PC-9 (cell line): Measurements from ENCODE around the gene TFE3. TPM values are rescaled to one million over a fixed set of nuclear protein-coding genes. Genes with fewer than 3 reads are reported as not detected.

Experiments
- BruUV-seq: library from RNA; stranded (reverse); fragments of 400-500 nt; replicated peaks from 2 replicates; lab custom pipeline; 2021; lab: Mats Ljungman, UMichigan
- CTCF ChIA-PET: fragments of 300-600 bp; sonication (Branson Sonifier 250); formaldehyde crosslinking; loops from one replicate; lab custom pipeline; 2022; ENCODE audit warnings: antibody characterized with exemption; lab: Charles Lee
- POLR2A ChIA-PET: fragments of 300-600 bp; sonication (Branson Sonifier 250); formaldehyde crosslinking; loops from one replicate; lab custom pipeline; 2022; ENCODE audit warnings: antibody characterized with exemption; ENCODE audit not compliant: unreplicated experiment; lab: Charles Lee
- DNase-seq, 2 experiments: peaks; one replicate each; pipeline versions ENCODE4 v3.0.0 to v3.0.0-alpha.2; 2015 to 2022; ENCODE audit warnings: mixed read lengths in 1 of 2
- H2AFZ ChIP-seq: fragments of 200-600 bp; sonication (generic); 2 replicates; pipeline ENCODE4 v1.8.1; 2017; ENCODE audit warnings: antibody characterized with exemption
- H3F3A ChIP-seq: fragments of 200-600 bp; sonication (generic); 2 replicates; pipeline ENCODE4 v1.8.1; 2017; ENCODE audit warnings: antibody characterized with exemption, mild to moderate bottlenecking, low read depth; ENCODE audit not compliant: insufficient read depth
- H3K27ac ChIP-seq: fragments of 200-600 bp; sonication (generic); 2 replicates; pipeline ENCODE4 v1.6.1; 2016; ENCODE audit warnings: mixed run types
- H3K27me3 ChIP-seq: fragments of 200-600 bp; sonication (generic); 2 replicates; pipeline ENCODE4 v1.6.1; 2016; ENCODE audit warnings: low read depth, mixed run types; ENCODE audit not compliant: insufficient read depth
- H3K36me3 ChIP-seq: fragments of 200-600 bp; sonication (generic); 2 replicates; pipeline ENCODE4 v1.6.1; 2016; ENCODE audit warnings: low read depth, mixed run types
- H3K4me1 ChIP-seq: fragments of 200-600 bp; sonication (generic); replicated peaks from 2 replicates; pipeline ENCODE4 v1.6.1; 2016; ENCODE audit warnings: mixed run types; ENCODE audit not compliant: insufficient read depth
- H3K4me2 ChIP-seq: fragments of 200-600 bp; sonication (generic); 2 replicates; pipeline ENCODE4 v1.6.1; 2017; ENCODE audit warnings: mixed run types
- H3K4me3 ChIP-seq: fragments of 200-600 bp; sonication (generic); 2 replicates; pipeline ENCODE4 v1.6.1; 2016; ENCODE audit warnings: mixed run types
- H3K79me2 ChIP-seq: fragments of 200-600 bp; sonication (generic); 2 replicates; pipeline ENCODE4 v1.6.1; 2017; ENCODE audit warnings: low read depth, mixed run types
- H3K9me2 ChIP-seq: fragments of 200-600 bp; sonication (generic); 2 replicates; pipeline ENCODE4 v1.8.1; 2017; ENCODE audit warnings: mild to moderate bottlenecking; ENCODE audit not compliant: insufficient read depth
- H3K9me3 ChIP-seq: fragments of 200-600 bp; sonication (generic); 2 replicates; pipeline ENCODE4 v1.8.1; 2016; ENCODE audit warnings: low read depth; ENCODE audit not compliant: insufficient read depth
- H4K20me1 ChIP-seq: fragments of 200-600 bp; sonication (generic); 2 replicates; pipeline ENCODE4 v1.8.1; 2017; ENCODE audit not compliant: insufficient read depth
- EZH2 ChIP-seq: fragments of 200-600 bp; sonication (generic); IDR thresholded peaks from 2 replicates; pipeline ENCODE4 v1.8.0; 2017; ENCODE audit warnings: antibody characterized with exemption, low read depth
- intact Hi-C: fragments of 100-400 bp; cut with micrococcal nuclease; formaldehyde crosslinking; loops from one replicate; pipeline ENCODE4 v1.10.0; 2022; ENCODE audit not compliant: unreplicated experiment
- total RNA-seq: library from RNA; stranded (reverse); gene quantifications from 2 replicates; pipeline ENCODE4 v1.2.3, GENCODE V29; 2021
- TF ChIP-seq, protein P1 (sequence below): fragments of 200-600 bp; sonication (generic); conservative IDR thresholded peaks from 2 replicates; pipeline ENCODE4 v1.6.1; 2017; ENCODE audit warnings: mixed run types, antibody characterized with exemption, mild to moderate bottlenecking, moderate library complexity

TFE3 gene
- total RNA-seq, 1 experiment from 2014 or later, result 33.7 TPM

DNA sequence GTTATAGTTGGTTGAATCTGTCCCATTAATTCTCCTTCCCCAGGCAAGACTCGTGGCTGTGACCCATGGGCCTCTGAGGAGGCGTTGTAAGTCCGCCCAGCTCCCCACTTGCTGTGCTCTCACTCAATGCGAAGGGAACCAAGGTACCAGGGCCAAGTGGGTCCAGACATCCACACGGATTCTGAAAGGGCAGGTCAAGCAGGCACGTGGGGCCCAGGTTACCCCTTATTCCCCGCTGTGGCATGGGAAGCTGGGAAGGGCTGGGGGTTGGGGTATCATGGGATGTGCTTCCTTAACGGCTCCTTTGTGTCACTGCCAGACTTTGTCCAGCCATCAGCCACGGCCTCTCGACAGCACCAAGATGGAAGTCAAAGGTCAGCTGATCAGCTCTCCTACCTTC is 18.8 kb upstream of the TFE3 start:
- no peaks in the 10 kb centered on the region for H3K4me1 ChIP-seq
- TF ChIP-seq, protein P1, sequence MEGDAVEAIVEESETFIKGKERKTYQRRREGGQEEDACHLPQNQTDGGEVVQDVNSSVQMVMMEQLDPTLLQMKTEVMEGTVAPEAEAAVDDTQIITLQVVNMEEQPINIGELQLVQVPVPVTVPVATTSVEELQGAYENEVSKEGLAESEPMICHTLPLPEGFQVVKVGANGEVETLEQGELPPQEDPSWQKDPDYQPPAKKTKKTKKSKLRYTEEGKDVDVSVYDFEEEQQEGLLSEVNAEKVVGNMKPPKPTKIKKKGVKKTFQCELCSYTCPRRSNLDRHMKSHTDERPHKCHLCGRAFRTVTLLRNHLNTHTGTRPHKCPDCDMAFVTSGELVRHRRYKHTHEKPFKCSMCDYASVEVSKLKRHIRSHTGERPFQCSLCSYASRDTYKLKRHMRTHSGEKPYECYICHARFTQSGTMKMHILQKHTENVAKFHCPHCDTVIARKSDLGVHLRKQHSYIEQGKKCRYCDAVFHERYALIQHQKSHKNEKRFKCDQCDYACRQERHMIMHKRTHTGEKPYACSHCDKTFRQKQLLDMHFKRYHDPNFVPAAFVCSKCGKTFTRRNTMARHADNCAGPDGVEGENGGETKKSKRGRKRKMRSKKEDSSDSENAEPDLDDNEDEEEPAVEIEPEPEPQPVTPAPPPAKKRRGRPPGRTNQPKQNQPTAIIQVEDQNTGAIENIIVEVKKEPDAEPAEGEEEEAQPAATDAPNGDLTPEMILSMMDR, result no peak
- TF ChIP-seq EZH2, result no peak
- H4K20me1 ChIP-seq, result no peaks in the 10 kb centered on the region
- H3K4me3 ChIP-seq, result no peak overlapping the region
- intact Hi-C loops, result no loop called here
- no peak for DNase-seq
- POLR2A ChIA-PET, result no interaction called here
- no peaks in the 10 kb centered on the region for H3K9me2 ChIP-seq
- no peak overlapping the region for H3K4me2 ChIP-seq
- H3K79me2 ChIP-seq, result peaks cover 7% of the 10 kb centered on the region; the same call in 1 of the 2 replicates
- no peaks in the 10 kb centered on the region for H3K9me3 ChIP-seq
- no peak overlapping the region for H2AFZ ChIP-seq
- no peaks in the 10 kb centered on the region for H3K36me3 ChIP-seq
- CTCF ChIA-PET, result no interaction called here
- no TSS peak for BruUV-seq
- H3F3A ChIP-seq, result no peaks in the 10 kb centered on the region; the same call in 1 of the 2 replicates
- no peaks in the 10 kb centered on the region for H3K27me3 ChIP-seq
- no peak overlapping the region for H3K27ac ChIP-seq

DNA sequence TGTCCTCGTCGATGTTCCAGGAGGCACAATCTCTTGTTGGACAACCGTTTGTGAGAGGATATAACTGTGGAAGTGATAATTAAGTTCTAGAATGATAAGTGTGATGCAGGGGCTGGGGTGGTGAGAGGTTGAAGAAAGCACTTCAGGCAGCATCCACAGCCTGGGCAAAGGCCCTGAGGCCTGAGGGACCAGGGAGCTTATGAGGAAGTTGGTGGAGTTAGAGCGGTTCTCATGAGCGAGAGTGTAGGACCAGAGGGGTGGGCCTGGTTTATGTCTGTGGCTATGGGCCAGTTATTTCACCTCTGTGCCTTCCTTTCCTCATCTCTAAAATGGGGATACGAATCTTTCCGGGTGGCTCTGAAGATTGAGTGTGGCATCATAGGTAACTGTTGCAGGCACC is 18.3 kb upstream of the TFE3 start:
- Histone ChIP-seq H3K36me3 (no peaks in the 10 kb centered on the region), H4K20me1 (no peaks in the 10 kb centered on the region), H3F3A (no peaks in the 10 kb centered on the region; the same call in 1 of the 2 replicates), H3K79me2 (peaks cover 7% of the 10 kb centered on the region; the same call in 1 of the 2 replicates), H3K4me1 (no peaks in the 10 kb centered on the region), H3K4me2 (no peak overlapping the region), H3K9me2 (no peaks in the 10 kb centered on the region), H3K9me3 (no peaks in the 10 kb centered on the region), H2AFZ (no peak overlapping the region), H3K27me3 (no peaks in the 10 kb centered on the region), H3K27ac (no peak overlapping the region), H3K4me3 (no peak overlapping the region)
- intact Hi-C loops, result no loop called here
- no TSS peak for BruUV-seq
- POLR2A ChIA-PET, result interaction anchor here (0.6 to 0.7 kb wide), 2 partner anchors 123 to 164 kb away, joined by 3 to 9 read pairs; partner anchors contain the start of gene TIMM17B
- TF ChIP-seq, protein P1, result no peak
- TF ChIP-seq EZH2, result no peak
- DNase-seq, result no peak
- CTCF ChIA-PET, result no interaction called here

DNA sequence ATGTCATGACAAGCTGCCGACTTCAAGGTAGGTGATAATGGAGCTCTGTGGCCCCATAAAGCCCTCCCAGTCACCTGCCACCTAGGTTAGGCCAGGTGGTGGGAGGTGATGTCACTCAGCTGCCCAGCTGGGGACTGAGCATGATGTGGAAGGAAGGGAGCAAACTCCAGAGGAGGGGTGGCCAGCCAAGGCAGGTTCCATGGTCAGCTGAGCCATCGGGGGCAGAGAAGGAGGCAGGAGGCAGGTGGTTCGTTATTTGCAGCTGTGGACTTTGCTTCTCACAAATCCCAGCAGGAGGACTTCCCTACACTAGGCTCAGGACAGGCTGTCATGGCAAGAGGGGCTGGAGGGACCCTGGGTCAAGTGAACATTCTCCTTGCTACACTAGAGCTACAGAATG is 17.8 kb upstream of the TFE3 start:
- no peaks in the 10 kb centered on the region; the same call in 1 of the 2 replicates for H3F3A ChIP-seq
- no peak overlapping the region for H3K27ac ChIP-seq
- DNase-seq, result no peak
- H3K4me1 ChIP-seq, result no peaks in the 10 kb centered on the region
- H3K4me3 ChIP-seq, result no peak overlapping the region
- peaks cover 7% of the 10 kb centered on the region; the same call in 1 of the 2 replicates for H3K79me2 ChIP-seq
- H3K4me2 ChIP-seq, result peak overlapping the region; percentile 62; the same call in 1 of the 2 replicates
- no peaks in the 10 kb centered on the region for H3K27me3 ChIP-seq
- CTCF ChIA-PET, result no interaction called here
- no peak for TF ChIP-seq EZH2
- H2AFZ ChIP-seq, result no peak overlapping the region
- H4K20me1 ChIP-seq, result no peaks in the 10 kb centered on the region
- POLR2A ChIA-PET, result interaction anchor here (0.6 to 0.7 kb wide), 2 partner anchors 124 to 163 kb away, joined by 3 to 9 read pairs; partner anchors contain the start of gene TIMM17B
- no peaks in the 10 kb centered on the region for H3K36me3 ChIP-seq
- intact Hi-C loops, result no loop called here
- BruUV-seq, result no TSS peak
- no peaks in the 10 kb centered on the region for H3K9me2 ChIP-seq
- H3K9me3 ChIP-seq, result no peaks in the 10 kb centered on the region
